Limb (tissue), 2 donors: ENCODE data around the gene SOWAHA.
"Not testable (repeated sequence)": the region's sequence is repeated elsewhere in the genome, so short reads cannot be mapped to it uniquely, and the experiment has no call there.

ENCODE experiments used
- DNase-seq, 2 donors: peaks; one replicate each; pipeline ENCODE4 v3.0.0-alpha.2; 2016; ENCODE audit errors: extremely low spot score in 2 of 2

The SOWAHA gene

GRCh38 chr5:132806804-132807162 lies 6.3 kb upstream of the SOWAHA start:
- not testable (repeated sequence) for DNase-seq

GRCh38 chr5:132807163-132807838 lies 5.8 kb upstream of the SOWAHA start:
- DNase-seq = no peak

- DNase-seq = no peak
Measured at GRCh38 chr5:132808448-132808847, 4.7 kb upstream of the SOWAHA start.

GRCh38 chr5:132808866-132809265 lies 4.2 kb upstream of the SOWAHA start:
- no peak for DNase-seq

- no peak for DNase-seq
Measured at GRCh38 chr5:132810605-132811004, 2.5 kb upstream of the SOWAHA start.

- DNase-seq = no peak
Measured at GRCh38 chr5:132812123-132812765, 858 bp upstream of the SOWAHA start.

- peak in 1 of 2 donors; percentile 54 for DNase-seq
Measured at GRCh38 chr5:132813599-132814502, 749 bp downstream of the SOWAHA start.

- no peak for DNase-seq
Measured at GRCh38 chr5:132814503-132815294, 1.6 kb downstream of the SOWAHA start.

- DNase-seq = no peak
Measured at GRCh38 chr5:132815454-132815853, 2.4 kb downstream of the SOWAHA start.

GRCh38 chr5:132816083-132816482 lies 3.0 kb downstream of the SOWAHA start:
- DNase-seq = no peak

GRCh38 chr5:132816554-132816953 lies 3.5 kb downstream of the SOWAHA start:
- DNase-seq = no peak

GRCh38 chr5:132817011-132817410 lies 3.9 kb downstream of the SOWAHA start:
- no peak for DNase-seq

GRCh38 chr5:132819468-132819867 lies 6.4 kb downstream of the SOWAHA start:
- DNase-seq = no peak

- peak; percentile 80 to 89 for DNase-seq
Measured at GRCh38 chr5:132820162-132820754, 7.2 kb downstream of the SOWAHA start.

- DNase-seq = no peak
Measured at GRCh38 chr5:132821350-132821749, 8.2 kb downstream of the SOWAHA start.

GRCh38 chr5:132821791-132822190 lies 8.7 kb downstream of the SOWAHA start:
- no peak for DNase-seq

GRCh38 chr5:132822650-132823480 lies 9.8 kb downstream of the SOWAHA start:
- DNase-seq = peak in 1 of 2 donors; percentile 79

GRCh38 chr5:132823481-132824050 lies 10.5 kb downstream of the SOWAHA start:
- DNase-seq = no peak

GRCh38 chr5:132824426-132824825 lies 11.3 kb downstream of the SOWAHA start:
- no peak for DNase-seq
